Anterior cingulate cortex (tissue), 58 donors: ENCODE measurements around the gene TMEM179.

ENCODE experiments used
- DNase-seq, 58 donors: peaks; one replicate each; lab custom pipeline; 2025; lab: John Stamatoyannopoulos, UW

TMEM179 gene

GRCh38 chr14:104548802-104549535 is 55.6 kb downstream of the TMEM179 start:
- no peak for DNase-seq

GRCh38 chr14:104547998-104548700 is 56.4 kb downstream of the TMEM179 start:
- no peak for DNase-seq

GRCh38 chr14:104547310-104547997 is 57.1 kb downstream of the TMEM179 start:
- no peak for DNase-seq

GRCh38 chr14:104546591-104547309 is 57.8 kb downstream of the TMEM179 start:
- DNase-seq: no peak

GRCh38 chr14:104545942-104546501 is 58.5 kb downstream of the TMEM179 start:
- peak in 3 of 58 donors; percentile 41 to 59 (median 55) for DNase-seq

- DNase-seq: peak in 56 of 58 donors; percentile 12 to 84 (median 62)
These were observed 59.2 kb downstream of the TMEM179 start for GRCh38 chr14:104545151-104545941.

GRCh38 chr14:104544362-104544961 is 60.1 kb downstream of the TMEM179 start:
- no peak for DNase-seq

- DNase-seq: no peak
These were observed 61.4 kb downstream of the TMEM179 start for GRCh38 chr14:104542871-104543830.

GRCh38 chr14:104541905-104542465 is 62.6 kb downstream of the TMEM179 start:
- no peak for DNase-seq
